HepG2 (cell line): ENCODE data around the gene FXYD6. TPM values are rescaled to one million over a fixed set of nuclear protein-coding genes. Genes with fewer than 3 reads are reported as not detected.

ENCODE experiments used
- ATAC-seq: fragments of 200-7000 bp; cut with Tn5 transposase; 3 replicates; pipeline ENCODE4 v1.9.1; 2020; ENCODE audit warnings: mild to moderate bottlenecking, moderate library complexity
- BruUV-seq: library from RNA; stranded (reverse); fragments of 400-500 nt; replicated peaks from 2 replicates; lab custom pipeline; 2021; lab: Mats Ljungman, UMichigan
- CTCF ChIA-PET: fragments of 300-600 bp; formaldehyde crosslinking; extraction: SDS; loops from one replicate; lab custom pipeline; 2021; ENCODE audit warnings: low total read pairs, inconsistent platforms, low intra/inter-chr PET ratio; lab: Yijun Ruan, JAX
- POLR2A ChIA-PET: fragments of 350-600 bp; sonication (Branson Sonifier 250); formaldehyde crosslinking; loops from one replicate; lab custom pipeline; 2020; ENCODE audit warnings: antibody characterized with exemption, inconsistent platforms; lab: Yijun Ruan, JAX
- DNase-seq: peaks from one replicate; pipeline ENCODE4 v3.0.0-alpha.2; 2015; ENCODE audit warnings: low spot score
- FAIRE-seq: peaks from 3 replicates; lab custom pipeline; 2011; peaks lifted over from hg19 to GRCh38; lab: Jason Lieb, UNC
- H2AFZ ChIP-seq: one replicate; pipeline ENCODE4 v1.6.1; 2011; ENCODE audit warnings: low read length, inconsistent platforms
- H3K27ac ChIP-seq: fragments of 300-600 bp; 3 replicates; pipeline ENCODE4 v1.8.0; 2011; ENCODE audit warnings: mixed run types, mild to moderate bottlenecking, mixed read lengths, low read length, inconsistent platforms; ENCODE audit not compliant: insufficient read depth; ENCODE audit errors: extremely low read length
- H3K27me3 ChIP-seq, 2 experiments: fragments of 200-600 bp in 1 of 2; 2 replicates in 1 of 2; 3 replicates in 1 of 2; pipeline versions ENCODE4 v1.6.0 to v1.8.0; 2011; ENCODE audit warnings: low read length in 2 of 2, mild to moderate bottlenecking in 2 of 2, moderate library complexity in 2 of 2, inconsistent platforms in 1 of 2; ENCODE audit not compliant: insufficient read depth in 2 of 2, control insufficient read depth in 1 of 2
- H3K36me3 ChIP-seq, 2 experiments: fragments of 200-600 bp in 1 of 2; replicated peaks in 1 of 2; 2 replicates in 1 of 2; 3 replicates in 1 of 2; pipeline versions ENCODE4 v1.5.1 to v1.8.0; 2011; ENCODE audit warnings: low read length in 2 of 2, inconsistent platforms in 1 of 2; ENCODE audit not compliant: insufficient read depth in 2 of 2, control insufficient read depth in 1 of 2
- H3K4me1 ChIP-seq: 2 replicates; pipeline ENCODE4 v1.5.1; 2012; ENCODE audit warnings: low read length, inconsistent platforms; ENCODE audit not compliant: insufficient read depth
- H3K4me2 ChIP-seq: 2 replicates; pipeline ENCODE4 v1.6.0; 2011; ENCODE audit warnings: low read depth, low read length, inconsistent platforms
- H3K4me3 ChIP-seq, 3 experiments: fragments of 200-600 bp in 1 of 3; sonication (generic), shearing (Covaris generic) in 1 of 3; replicated peaks in 1 of 3; 2 replicates each; pipeline ENCODE4 v1.5.1; 2011 to 2016; ENCODE audit warnings: low read length in 3 of 3, inconsistent platforms in 2 of 3, low read depth in 2 of 3, mild to moderate bottlenecking in 2 of 3, control low read depth in 1 of 3, mixed read lengths in 1 of 3; ENCODE audit not compliant: insufficient read depth in 1 of 3
- H3K79me2 ChIP-seq: one replicate; pipeline ENCODE4 v1.6.1; 2011; ENCODE audit warnings: low read length, inconsistent platforms; ENCODE audit not compliant: insufficient read depth
- H3K9ac ChIP-seq: 2 replicates; pipeline ENCODE4 v1.6.0; 2011; ENCODE audit warnings: mild to moderate bottlenecking, low read depth, low read length, inconsistent platforms; ENCODE audit not compliant: insufficient read depth
- H3K9me3 ChIP-seq: 2 replicates; pipeline ENCODE4 v1.5.1; 2012; ENCODE audit warnings: mild to moderate bottlenecking, low read length
- H4K20me1 ChIP-seq: 2 replicates; pipeline ENCODE4 v1.6.0; 2011; ENCODE audit warnings: inconsistent platforms, mild to moderate bottlenecking, low read length, moderate library complexity; ENCODE audit not compliant: insufficient read depth
- FLYWCH1 ChIP-seq: sonication (generic); formaldehyde crosslinking; IDR thresholded peaks from 2 replicates; pipeline ENCODE4 v1.8.1; 2023; ENCODE audit warnings: mild to moderate bottlenecking, missing genetic modification reagents
- HCFC1 ChIP-seq: fragments of 150-350 bp; IDR thresholded peaks from 2 replicates; pipeline ENCODE4 v1.6.1; 2014; ENCODE audit warnings: low read depth, low read length
- KDM5A ChIP-seq: fragments of 200-600 bp; sonication (generic); IDR thresholded peaks from 2 replicates; pipeline ENCODE4 v1.7.0; 2018; ENCODE audit warnings: antibody characterized with exemption, mild to moderate bottlenecking, low read length, borderline replicate concordance
- MTF1 ChIP-seq: sonication (generic); formaldehyde crosslinking; IDR thresholded peaks from 2 replicates; pipeline ENCODE4 v1.5.0; 2020; ENCODE audit warnings: missing genetic modification reagents
- RFX5 ChIP-seq: IDR thresholded peaks from 2 replicates; pipeline ENCODE4 v1.6.1; 2011; ENCODE audit warnings: low read depth, low read length, improper control_type of control experiment
- TOE1 ChIP-seq: sonication (generic); formaldehyde crosslinking; IDR thresholded peaks from 2 replicates; pipeline ENCODE4 v1.4.0; 2020; ENCODE audit warnings: mild to moderate bottlenecking, missing genetic modification reagents
- ZFP90 ChIP-seq: sonication (generic); formaldehyde crosslinking; IDR thresholded peaks from 2 replicates; pipeline ENCODE4 v1.8.0; 2022; ENCODE audit warnings: missing genetic modification reagents, mild to moderate bottlenecking, inconsistent platforms, borderline replicate concordance
- ZNF350 ChIP-seq: sonication (generic); formaldehyde crosslinking; IDR thresholded peaks from 2 replicates; pipeline ENCODE4 v1.4.0; 2020; ENCODE audit warnings: mild to moderate bottlenecking, low read depth, missing genetic modification reagents, borderline replicate concordance
- ZNF496 ChIP-seq: sonication (generic); formaldehyde crosslinking; IDR thresholded peaks from 2 replicates; pipeline ENCODE4 v1.8.1; 2023; ENCODE audit warnings: mild to moderate bottlenecking, moderate library complexity, missing genetic modification reagents; ENCODE audit not compliant: insufficient replicate concordance
- ZNF891 ChIP-seq: sonication (generic); formaldehyde crosslinking; IDR thresholded peaks from 2 replicates; pipeline ENCODE4 v1.5.0; 2020; ENCODE audit warnings: mild to moderate bottlenecking, missing genetic modification reagents
- WGBS: methylation state at CpG from one replicate; pipeline ENCODE4 v1.1.6; 2017; ENCODE audit warnings: low lambda C conversion rate; 5-methylcytosine and 5-hydroxymethylcytosine counted together
- in situ Hi-C: cut with HindIII; loops from 2 replicates; pipeline ENCODE4 v1.10.0; 2017; ENCODE audit warnings: low pct_unique_long_range_greater_than_20kb; ENCODE audit not compliant: extremely low pct_ligation_motif_present
- intact Hi-C: fragments of 100-400 bp; cut with micrococcal nuclease; formaldehyde crosslinking; loops from one replicate; pipeline ENCODE4 v1.10.0; 2022; ENCODE audit not compliant: unreplicated experiment
- polyA plus RNA-seq, 8 experiments: library from polyadenylated mRNA; depleted of rRNA in 3 of 8; stranded (reverse) in 7 of 8; unstranded in 1 of 8; fragments of >200 nt; fragmentation: Illumina TruSeq in 4 of 8; extraction: Trizol in 4 of 8; gene quantifications; 2 replicates each; pipeline versions ENCODE4 v1.2.1 to v1.2.3, GENCODE V29; 2011 to 2016; ENCODE audit warnings: low read depth in 4 of 8, missing spikeins in 1 of 8, mixed read lengths in 1 of 8; ENCODE audit not compliant: insufficient read depth in 1 of 8
- total RNA-seq, 5 experiments: library from RNA; depleted of rRNA; stranded (reverse); fragments of >200 nt; fragmentation: Illumina TruSeq; extraction: Trizol; gene quantifications; 2 replicates each; pipeline ENCODE4 v1.2.3, GENCODE V29; 2016; ENCODE audit warnings: low read depth in 1 of 5
- TF ChIP-seq, protein P1 (sequence below): sonication (generic); formaldehyde crosslinking; IDR thresholded peaks from 2 replicates; pipeline ENCODE4 v1.4.0; 2020; ENCODE audit warnings: mild to moderate bottlenecking, missing genetic modification reagents

FXYD6 gene
- total and polyA plus RNA-seq, 2 of the 13 experiments (the other 11 are each of a cell fraction or from before 2014, with no cell fraction given), result not detected

DNA sequence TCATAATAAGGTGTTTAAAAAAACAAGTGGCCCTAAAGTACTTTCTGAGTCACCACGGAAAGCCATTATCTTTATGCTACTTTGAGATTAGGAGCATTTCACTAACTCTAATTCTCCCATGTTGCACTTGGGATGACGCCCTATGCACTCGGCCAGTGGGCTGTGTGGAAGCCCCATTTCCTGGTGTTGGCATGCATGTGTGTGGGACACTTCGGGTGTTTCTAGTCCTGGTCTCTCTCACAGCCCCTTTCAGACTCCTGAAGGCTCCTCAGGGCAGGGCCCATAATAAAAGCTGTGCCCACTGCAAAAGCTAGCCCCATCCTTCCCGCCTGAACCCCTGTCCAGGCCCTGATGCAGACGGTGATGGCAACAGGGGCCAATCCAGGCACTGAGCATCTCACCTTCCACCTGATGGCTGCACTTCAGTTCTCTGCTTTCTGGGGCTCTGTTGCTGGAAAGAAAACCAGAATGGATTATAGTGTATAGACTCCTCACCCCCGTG, 37.0 kb downstream of the FXYD6 start:
- Histone ChIP-seq H3K36me3 (no peaks in the 10 kb centered on the region), H3K9ac (no peak overlapping the region), H4K20me1 (no peaks in the 10 kb centered on the region), H3K4me2 (no peak overlapping the region), H3K27me3 (peaks cover 13 to 50% of the 10 kb centered on the region in 2 experiments; a peak in 3 of 5 replicates), H3K4me1 (peaks cover 14% of the 10 kb centered on the region), H2AFZ (no peak overlapping the region), H3K9me3 (no peaks in the 10 kb centered on the region), H3K27ac (no peak overlapping the region)
- BruUV-seq, result no TSS peak
- intact Hi-C loops, result no loop called here
- WGBS, result 7% methylated on average over 3 of the region's 7 CpGs
- no peak for FAIRE-seq
- no peak for ATAC-seq
- CTCF ChIA-PET, result no interaction called here
- DNase-seq, result no peak
- no peak for TF ChIP-seq ZFP90 (CRISPR knock-in tag)
- TF ChIP-seq RFX5, result no peak
- no peak for TF ChIP-seq ZNF496 (CRISPR knock-in tag)
- TF ChIP-seq, protein P1, sequence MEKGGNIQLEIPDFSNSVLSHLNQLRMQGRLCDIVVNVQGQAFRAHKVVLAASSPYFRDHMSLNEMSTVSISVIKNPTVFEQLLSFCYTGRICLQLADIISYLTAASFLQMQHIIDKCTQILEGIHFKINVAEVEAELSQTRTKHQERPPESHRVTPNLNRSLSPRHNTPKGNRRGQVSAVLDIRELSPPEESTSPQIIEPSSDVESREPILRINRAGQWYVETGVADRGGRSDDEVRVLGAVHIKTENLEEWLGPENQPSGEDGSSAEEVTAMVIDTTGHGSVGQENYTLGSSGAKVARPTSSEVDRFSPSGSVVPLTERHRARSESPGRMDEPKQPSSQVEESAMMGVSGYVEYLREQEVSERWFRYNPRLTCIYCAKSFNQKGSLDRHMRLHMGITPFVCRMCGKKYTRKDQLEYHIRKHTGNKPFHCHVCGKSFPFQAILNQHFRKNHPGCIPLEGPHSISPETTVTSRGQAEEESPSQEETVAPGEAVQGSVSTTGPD (CRISPR knock-in tag), result no peak
- TF ChIP-seq HCFC1, result no peak
- TF ChIP-seq MTF1 (CRISPR knock-in tag), result no peak
- TF ChIP-seq ZNF350 (CRISPR knock-in tag), result no peak
- TF ChIP-seq ZNF891 (CRISPR knock-in tag), result no peak
- no peak for TF ChIP-seq FLYWCH1 (CRISPR knock-in tag)
- no peak for TF ChIP-seq KDM5A
- no peak for TF ChIP-seq TOE1 (CRISPR knock-in tag)
- TF ChIP-seq, all 625 proteins: peak for 0
- Histone ChIP-seq H3K79me2 (no peaks in the 10 kb centered on the region), H3K4me3 (no peak overlapping the region)
- in situ Hi-C loops, result loop anchor here (10.0 kb wide), 1 partner anchor 215 kb away; no protein-coding TSS in a partner anchor
- POLR2A ChIA-PET, result no interaction called here
